GM12873 (cell line): ENCODE results near the gene SEC16A.

Source experiments
- TF ChIP-seq, protein P1 (sequence below): IDR thresholded peaks from 2 replicates; pipeline ENCODE4 v1.5.1; 2012; ENCODE audit warnings: low read depth, mild to moderate bottlenecking, moderate library complexity, low read length, control low read depth; ENCODE audit not compliant: insufficient read depth; ENCODE audit errors: missing control alignments

The SEC16A gene

DNA sequence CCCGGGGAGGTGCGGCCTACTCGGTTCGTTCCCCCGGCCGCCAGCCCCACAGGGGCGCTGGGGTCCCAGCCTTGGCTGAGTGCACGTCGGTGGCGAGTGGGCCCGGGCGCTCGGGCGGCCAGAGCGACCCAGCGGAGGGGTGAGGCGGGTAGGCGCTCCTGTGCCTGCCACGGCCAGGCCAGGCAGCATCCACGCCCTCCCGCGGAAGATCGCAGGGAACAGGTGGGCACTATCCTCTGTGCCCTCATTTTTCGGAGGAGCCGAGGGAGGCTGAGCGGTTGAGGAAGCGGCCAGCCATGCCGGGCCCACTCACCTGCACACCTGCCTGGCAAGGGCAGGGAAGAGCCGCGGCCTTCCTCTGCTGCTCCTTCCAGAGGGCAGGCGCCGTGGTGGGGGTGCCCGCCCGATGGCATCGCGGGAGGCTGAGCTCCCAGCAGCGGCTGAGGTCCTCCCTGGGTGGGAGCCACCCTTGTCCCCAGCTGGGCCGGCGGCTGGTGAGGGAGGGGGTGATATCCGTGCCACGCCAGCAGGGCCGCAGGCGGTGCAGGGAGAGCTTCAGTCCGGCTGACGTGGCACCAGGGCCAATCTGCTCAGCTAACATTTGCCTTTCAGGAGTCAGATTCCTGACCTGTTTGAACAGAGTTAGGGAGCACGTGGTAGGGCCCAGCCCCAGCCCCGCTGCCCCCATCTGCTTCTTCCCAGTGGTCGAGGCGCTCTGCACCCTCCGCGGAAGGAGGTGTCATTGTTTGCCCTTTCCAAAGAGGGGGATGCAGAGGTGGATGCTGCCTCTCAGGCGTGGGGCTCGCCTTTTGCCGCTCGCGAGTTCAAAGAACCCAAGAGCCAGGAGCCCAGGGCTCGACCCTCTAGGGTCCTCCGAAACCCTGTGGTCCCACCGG lies 1.6 kb upstream of the SEC16A start:
- TF ChIP-seq, protein P1, sequence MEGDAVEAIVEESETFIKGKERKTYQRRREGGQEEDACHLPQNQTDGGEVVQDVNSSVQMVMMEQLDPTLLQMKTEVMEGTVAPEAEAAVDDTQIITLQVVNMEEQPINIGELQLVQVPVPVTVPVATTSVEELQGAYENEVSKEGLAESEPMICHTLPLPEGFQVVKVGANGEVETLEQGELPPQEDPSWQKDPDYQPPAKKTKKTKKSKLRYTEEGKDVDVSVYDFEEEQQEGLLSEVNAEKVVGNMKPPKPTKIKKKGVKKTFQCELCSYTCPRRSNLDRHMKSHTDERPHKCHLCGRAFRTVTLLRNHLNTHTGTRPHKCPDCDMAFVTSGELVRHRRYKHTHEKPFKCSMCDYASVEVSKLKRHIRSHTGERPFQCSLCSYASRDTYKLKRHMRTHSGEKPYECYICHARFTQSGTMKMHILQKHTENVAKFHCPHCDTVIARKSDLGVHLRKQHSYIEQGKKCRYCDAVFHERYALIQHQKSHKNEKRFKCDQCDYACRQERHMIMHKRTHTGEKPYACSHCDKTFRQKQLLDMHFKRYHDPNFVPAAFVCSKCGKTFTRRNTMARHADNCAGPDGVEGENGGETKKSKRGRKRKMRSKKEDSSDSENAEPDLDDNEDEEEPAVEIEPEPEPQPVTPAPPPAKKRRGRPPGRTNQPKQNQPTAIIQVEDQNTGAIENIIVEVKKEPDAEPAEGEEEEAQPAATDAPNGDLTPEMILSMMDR = no peak

DNA sequence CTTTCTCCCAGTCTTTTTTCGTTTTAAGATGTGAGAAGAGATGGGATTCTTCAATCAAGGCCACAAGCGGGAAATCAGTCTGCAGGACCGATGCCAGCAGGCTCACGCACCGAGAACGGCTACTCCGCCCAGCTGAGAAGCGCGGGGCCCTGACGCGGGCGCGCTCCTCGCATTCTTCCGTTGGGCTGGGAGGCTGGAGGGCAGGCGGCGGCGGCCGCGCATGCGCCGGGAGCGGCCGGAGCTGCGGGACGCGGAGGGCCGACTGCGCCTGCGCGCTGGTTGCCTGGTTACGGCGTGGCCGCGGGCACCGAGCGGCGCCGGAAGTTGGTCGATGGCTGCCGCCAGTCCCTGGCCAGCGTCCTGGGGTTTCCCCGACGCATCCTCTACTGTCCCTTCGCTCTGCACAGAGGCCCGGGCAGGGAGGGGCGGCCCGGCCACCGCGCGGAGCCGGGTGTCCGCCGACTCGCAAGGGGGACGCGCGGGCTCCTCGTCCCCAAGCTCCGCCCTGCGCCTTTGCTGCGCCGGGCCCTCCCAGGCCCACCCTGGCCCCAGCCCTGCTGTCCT lies 831 bp upstream of the SEC16A start:
- TF ChIP-seq, protein P1 = no peak

DNA sequence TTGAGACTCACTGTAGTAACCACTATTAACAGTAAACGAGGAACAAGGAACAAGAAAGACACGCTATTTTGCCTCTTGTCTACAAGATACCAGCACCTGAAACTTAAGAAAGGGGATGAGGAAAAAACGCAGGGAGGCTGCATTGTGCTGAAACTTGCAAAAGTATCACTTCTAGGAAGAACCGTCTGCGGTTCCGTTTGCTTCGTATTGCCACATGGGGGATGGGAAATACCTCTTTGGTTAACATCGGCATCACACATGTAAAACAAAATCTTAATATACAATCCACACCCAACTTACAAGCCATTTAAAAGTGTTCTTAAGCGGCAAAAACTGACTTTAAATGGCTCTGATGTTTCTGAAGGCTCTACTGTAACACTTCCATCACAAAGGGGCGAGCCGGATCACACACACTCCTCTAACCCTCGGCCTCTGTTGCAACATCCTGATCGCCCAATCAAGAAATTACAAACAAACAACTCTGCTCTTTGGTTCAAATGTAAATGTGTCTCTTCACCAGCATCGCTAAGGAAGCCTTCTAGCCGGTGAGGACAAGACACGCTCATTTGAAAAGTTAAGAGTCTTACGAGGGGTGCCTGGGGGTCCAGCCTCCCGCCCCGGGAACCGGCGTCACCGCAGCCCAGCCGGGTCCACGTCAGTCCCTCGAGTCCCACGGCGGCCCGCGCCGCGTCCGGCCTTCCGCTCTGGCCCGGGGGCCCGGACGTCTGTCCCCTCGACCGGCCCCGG lies 621 bp downstream of the SEC16A start:
- TF ChIP-seq, protein P1 = no peak

DNA sequence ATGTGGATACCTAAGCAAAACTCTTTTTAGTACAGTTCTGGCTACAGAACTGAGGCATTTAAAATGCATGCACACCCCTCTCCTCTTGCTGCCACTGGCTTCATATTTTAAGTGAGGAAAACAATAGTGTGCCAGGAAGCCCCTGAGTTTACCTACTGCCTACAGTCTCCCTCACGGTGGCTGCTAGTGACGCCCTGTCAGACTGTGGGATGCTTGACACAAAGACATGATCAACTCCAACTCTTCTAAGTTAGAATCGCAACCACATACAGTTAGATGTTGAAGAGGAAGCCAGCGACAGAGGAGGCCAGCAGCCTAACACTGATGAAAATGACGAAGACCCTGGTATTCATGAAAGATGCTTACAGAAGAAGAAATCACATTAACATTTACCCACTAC lies 1.3 kb downstream of the SEC16A start:
- TF ChIP-seq, protein P1 = no peak

DNA sequence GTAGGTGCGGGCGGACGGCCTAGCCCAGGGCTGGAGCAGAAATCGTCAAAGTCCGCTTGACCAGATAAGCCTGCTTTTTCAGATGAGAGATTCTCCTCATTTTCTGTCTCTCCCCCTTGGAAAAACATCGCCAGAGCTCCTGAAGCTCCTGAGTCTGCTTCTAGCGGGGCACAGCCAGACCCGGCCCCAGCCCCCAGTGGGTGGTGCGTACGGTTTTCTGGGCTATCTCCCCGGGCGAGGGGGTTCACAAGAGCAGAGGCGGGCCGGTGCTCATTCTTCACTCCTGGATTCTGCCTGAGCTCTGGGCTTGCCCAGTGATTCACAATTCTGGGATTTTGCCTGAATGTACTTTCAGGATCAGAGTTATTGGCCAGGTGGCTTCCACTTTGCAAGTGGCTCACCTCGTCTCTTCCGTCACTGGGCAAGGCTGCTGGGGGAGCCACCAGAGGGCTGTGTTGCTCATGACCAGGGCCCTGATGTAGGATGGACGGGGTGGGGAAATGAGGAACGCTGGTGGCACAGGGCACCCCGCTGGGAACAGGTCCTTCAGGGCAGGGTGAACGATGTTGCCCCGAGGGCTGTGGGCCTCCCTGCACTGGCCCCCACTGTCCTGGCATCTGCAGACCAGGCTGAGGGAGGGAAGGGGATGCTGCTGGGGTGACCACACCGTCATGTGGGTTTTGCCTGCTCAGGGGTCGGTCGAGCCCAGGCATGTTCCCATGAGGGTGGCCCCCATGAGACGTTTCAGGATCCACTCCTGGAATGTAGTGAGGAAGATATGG lies 6.3 kb downstream of the SEC16A start:
- TF ChIP-seq, protein P1 = no peak

DNA sequence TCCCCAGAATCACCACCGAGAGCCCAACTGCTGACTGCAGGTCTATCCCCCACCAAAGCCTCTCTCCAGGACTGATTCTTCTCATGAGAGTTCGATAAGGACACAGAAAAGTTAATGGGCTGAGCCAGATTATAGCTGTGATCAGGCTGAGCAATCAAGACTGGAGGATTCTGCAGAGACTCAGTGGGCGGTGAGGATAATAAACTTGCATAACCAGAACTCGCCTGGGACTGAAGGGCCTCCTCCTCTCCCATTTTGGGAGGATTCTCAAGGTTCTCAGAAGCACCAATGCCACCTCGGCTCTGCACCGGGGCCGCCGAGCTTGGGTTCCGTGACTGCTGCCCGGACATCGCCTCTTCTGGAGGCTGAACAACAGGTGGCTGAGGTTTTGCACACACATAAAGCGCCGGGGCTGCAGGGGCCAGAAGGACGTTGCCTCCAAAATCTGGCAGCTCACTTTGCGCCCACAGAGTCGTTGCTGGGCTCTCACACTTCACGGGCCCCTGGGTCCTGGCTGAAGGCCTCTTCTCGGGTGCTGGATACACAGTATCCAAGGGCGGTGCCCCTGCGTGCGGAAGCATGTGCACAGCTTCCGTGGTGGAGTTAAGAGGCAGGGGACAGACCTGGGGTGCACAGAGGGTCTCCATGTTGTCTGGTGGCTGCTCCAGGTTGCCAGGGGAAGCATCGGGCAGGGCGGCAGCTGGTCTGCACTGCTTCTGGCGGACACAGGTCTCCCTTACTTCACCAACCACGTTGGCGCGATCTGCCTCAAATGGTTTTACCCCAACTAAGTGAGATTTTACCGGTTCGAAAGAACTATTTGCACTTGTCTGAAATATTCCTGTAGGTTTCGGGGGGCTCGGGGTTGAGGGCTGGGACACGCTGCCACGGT lies 7.6 kb downstream of the SEC16A start:
- TF ChIP-seq, protein P1 = no peak
